SU-DHL-6 (cell line): ENCODE data around the gene NDUFA8.

Source experiments
- H2AFZ ChIP-seq: fragments of 200-600 bp; sonication (generic); 2 replicates; pipeline ENCODE4 v1.6.1; 2014; ENCODE audit warnings: low read depth, mild to moderate bottlenecking, moderate library complexity, mixed read lengths, antibody characterized with exemption, low read length; ENCODE audit not compliant: severe bottlenecking
- H3F3A ChIP-seq: fragments of 200-600 bp; shearing (Covaris generic); 2 replicates; pipeline ENCODE4 v1.6.0; 2016; ENCODE audit warnings: antibody characterized with exemption, mild to moderate bottlenecking; ENCODE audit not compliant: insufficient read depth
- H3K27ac ChIP-seq: fragments of 200-600 bp; sonication (generic); 2 replicates; pipeline ENCODE4 v1.5.1; 2016; ENCODE audit warnings: low read depth, mild to moderate bottlenecking, low read length, moderate library complexity, mixed read lengths
- H3K27me3 ChIP-seq: fragments of 200-600 bp; sonication (generic), shearing (Covaris generic); 2 replicates; pipeline ENCODE4 v1.6.0; 2014; ENCODE audit warnings: mild to moderate bottlenecking, low read length
- H3K36me3 ChIP-seq: fragments of 200-600 bp; sonication (generic); 2 replicates; pipeline ENCODE4 v1.6.1; 2014; ENCODE audit warnings: mild to moderate bottlenecking, low read length, mixed read lengths
- H3K4me2 ChIP-seq: fragments of 300-600, 200-600 bp; shearing (Covaris generic), sonication (generic); 2 replicates; pipeline ENCODE4 v1.6.0; 2014; ENCODE audit warnings: low read length, low read depth, mild to moderate bottlenecking; ENCODE audit not compliant: poor library complexity, severe bottlenecking
- H3K4me3 ChIP-seq: fragments of 200-600 bp; sonication (generic); 2 replicates; pipeline ENCODE4 v1.5.1; 2014; ENCODE audit warnings: antibody characterized with exemption, low read length, mild to moderate bottlenecking, mixed read lengths; ENCODE audit not compliant: insufficient read depth, poor library complexity, severe bottlenecking
- H3K79me2 ChIP-seq: fragments of 200-600 bp; sonication (generic); 2 replicates; pipeline ENCODE4 v1.6.1; 2014; ENCODE audit warnings: mild to moderate bottlenecking, low read length, moderate library complexity; ENCODE audit not compliant: insufficient read depth
- H3K9ac ChIP-seq: fragments of 200-600 bp; sonication (generic); 2 replicates; pipeline ENCODE4 v1.7.0; 2014; ENCODE audit warnings: mild to moderate bottlenecking, low read length
- H3K9me2 ChIP-seq: fragments of 200-600 bp; sonication (generic); replicated peaks from 2 replicates; pipeline ENCODE4 v1.6.1; 2014; ENCODE audit warnings: low read length; ENCODE audit not compliant: insufficient read depth
- H3K9me3 ChIP-seq: fragments of 200-600 bp; sonication (generic); 2 replicates; pipeline ENCODE4 v1.6.1; 2014; ENCODE audit warnings: low read length, mixed read lengths; ENCODE audit not compliant: insufficient read depth
- H4K20me1 ChIP-seq: fragments of 200-600 bp; sonication (generic); 2 replicates; pipeline ENCODE4 v1.6.1; 2014; ENCODE audit warnings: low read depth, mild to moderate bottlenecking, antibody characterized with exemption, low read length, moderate library complexity, mixed read lengths
- CTCF ChIP-seq: fragments of 200-600 bp; sonication (generic); IDR thresholded peaks from one replicate; pipeline ENCODE4 v1.5.1; 2017; ENCODE audit warnings: antibody characterized with exemption, mild to moderate bottlenecking, low read length, moderate library complexity; ENCODE audit not compliant: insufficient read depth, poor library complexity, severe bottlenecking
- EZH2phosphoT487 ChIP-seq: fragments of 200-600 bp; sonication (generic), shearing (Covaris generic); conservative IDR thresholded peaks from 2 replicates; pipeline ENCODE4 v1.6.1; 2018; ENCODE audit warnings: mild to moderate bottlenecking, antibody characterized with exemption, low read length, moderate library complexity, mixed read lengths

NDUFA8 gene

GRCh38 chr9:122103985-122104384 lies 55.6 kb downstream of the NDUFA8 start:
- Histone ChIP-seq H3K27me3 (no peaks in the 10 kb centered on the region), H3F3A (no peaks in the 10 kb centered on the region), H3K36me3 (no peaks in the 10 kb centered on the region), H3K27ac (no peak overlapping the region), H3K4me3 (no peak overlapping the region), H3K9ac (no peak overlapping the region), H2AFZ (no peak overlapping the region), H3K4me2 (no peak overlapping the region), H3K9me2 (no peaks in the 10 kb centered on the region), H4K20me1 (no peaks in the 10 kb centered on the region), H3K9me3 (no peaks in the 10 kb centered on the region), H3K79me2 (no peaks in the 10 kb centered on the region)
- TF ChIP-seq CTCF (no peak), EZH2phosphoT487 (no peak)

- H3K4me3 ChIP-seq, result no peak overlapping the region
- no peaks in the 10 kb centered on the region for H3K36me3 ChIP-seq
- TF ChIP-seq EZH2phosphoT487 (no peak), CTCF (no peak)
- no peaks in the 10 kb centered on the region for H3K9me2 ChIP-seq
- no peaks in the 10 kb centered on the region for H3K9me3 ChIP-seq
- H3K27ac ChIP-seq, result no peak overlapping the region
- no peak overlapping the region for H3K9ac ChIP-seq
- H3K79me2 ChIP-seq, result no peaks in the 10 kb centered on the region
- H3F3A ChIP-seq, result no peaks in the 10 kb centered on the region
- no peak overlapping the region for H2AFZ ChIP-seq
- H3K4me2 ChIP-seq, result no peak overlapping the region
- H3K27me3 ChIP-seq, result no peaks in the 10 kb centered on the region
- H4K20me1 ChIP-seq, result no peaks in the 10 kb centered on the region
These were observed 57.4 kb downstream of the NDUFA8 start for GRCh38 chr9:122102156-122102555.

- TF ChIP-seq EZH2phosphoT487 (no peak), CTCF (no peak)
- Histone ChIP-seq H3K27ac (no peak overlapping the region), H3K4me3 (no peak overlapping the region), H3K9me2 (no peaks in the 10 kb centered on the region), H3K36me3 (no peaks in the 10 kb centered on the region), H3F3A (no peaks in the 10 kb centered on the region), H4K20me1 (no peaks in the 10 kb centered on the region), H2AFZ (no peak overlapping the region), H3K9ac (no peak overlapping the region), H3K4me2 (no peak overlapping the region), H3K9me3 (no peaks in the 10 kb centered on the region), H3K79me2 (no peaks in the 10 kb centered on the region), H3K27me3 (no peaks in the 10 kb centered on the region)
These were observed 58.8 kb downstream of the NDUFA8 start for GRCh38 chr9:122100756-122101155.
